IMR-90 (cell line): Measurements from ENCODE around the gene MRM1. TPM values are rescaled to one million over a fixed set of nuclear protein-coding genes. Genes with fewer than 3 reads are reported as not detected.

Experiments used
- ATAC-seq: fragments of 200-7000 bp; cut with Tn5 transposase; 2 replicates; pipeline ENCODE4 v1.9.1; 2020; ENCODE audit warnings: low read depth, mild to moderate bottlenecking, moderate library complexity
- BruUV-seq: library from RNA; stranded (reverse); fragments of 400-500 nt; replicated peaks from 2 replicates; lab custom pipeline; 2021; lab: Mats Ljungman, UMichigan
- CTCF ChIA-PET: fragments of 300-600 bp; formaldehyde crosslinking; extraction: SDS; loops from one replicate; lab custom pipeline; 2021; ENCODE audit warnings: antibody characterized with exemption; lab: Yijun Ruan, JAX
- POLR2A ChIA-PET: fragments of 300-600 bp; sonication (Branson Sonifier 250); formaldehyde crosslinking; loops from one replicate; lab custom pipeline; 2022; ENCODE audit warnings: antibody characterized with exemption; ENCODE audit not compliant: unreplicated experiment; lab: Charles Lee
- DNase-seq: peaks from one replicate; pipeline ENCODE4 v3.0.0; 2013
- H2AFZ ChIP-seq: replicated peaks from 2 replicates; pipeline ENCODE3; 2013; ENCODE audit warnings: low read length, mild to moderate bottlenecking; ENCODE audit not compliant: poor library complexity
- H2AK5ac ChIP-seq: 2 replicates; pipeline ENCODE4 v1.6.1; 2013; ENCODE audit warnings: low read depth, low read length, inconsistent platforms
- H2AK9ac ChIP-seq: replicated peaks from 2 replicates; pipeline ENCODE3; 2013; ENCODE audit warnings: mild to moderate bottlenecking, low read depth, low read length, moderate library complexity; ENCODE audit not compliant: poor library complexity
- H2BK120ac ChIP-seq: 2 replicates; pipeline ENCODE4 v1.6.1; 2013; ENCODE audit warnings: low read depth, low read length, inconsistent platforms
- H2BK15ac ChIP-seq: 3 replicates; pipeline ENCODE4 v1.6.1; 2013; ENCODE audit warnings: low read depth, low read length, inconsistent platforms
- H2BK20ac ChIP-seq: 2 replicates; pipeline ENCODE4 v1.6.1; 2013; ENCODE audit warnings: low read depth, mild to moderate bottlenecking, inconsistent platforms, low read length, moderate library complexity
- H2BK5ac ChIP-seq: 2 replicates; pipeline ENCODE4 v1.6.1; 2013; ENCODE audit warnings: mild to moderate bottlenecking, low read depth, low read length, inconsistent platforms; ENCODE audit not compliant: poor library complexity, severe bottlenecking
- H3K14ac ChIP-seq: replicated peaks from 2 replicates; pipeline ENCODE4 v1.6.1; 2013; ENCODE audit warnings: low read depth, low read length, inconsistent platforms
- H3K18ac ChIP-seq: 2 replicates; pipeline ENCODE4 v1.6.1; 2013; ENCODE audit warnings: low read depth, low read length, control low read depth
- H3K23ac ChIP-seq: 2 replicates; pipeline ENCODE4 v1.6.1; 2013; ENCODE audit warnings: low read depth, low read length, inconsistent platforms
- H3K27ac ChIP-seq: 2 replicates; pipeline ENCODE4 v1.5.1; 2013; ENCODE audit warnings: mild to moderate bottlenecking, control low read depth, low read length; ENCODE audit not compliant: insufficient read depth
- H3K27me3 ChIP-seq: 2 replicates; pipeline ENCODE4 v1.6.1; 2013; ENCODE audit warnings: low read length; ENCODE audit not compliant: control insufficient read depth, insufficient read depth
- H3K36me3 ChIP-seq: 2 replicates; pipeline ENCODE4 v1.6.1; 2013; ENCODE audit warnings: low read length, mixed read lengths; ENCODE audit not compliant: control insufficient read depth, insufficient read depth
- H3K4ac ChIP-seq: 2 replicates; pipeline ENCODE4 v1.6.1; 2013; ENCODE audit warnings: low read depth, low read length, inconsistent platforms
- H3K4me1 ChIP-seq: 2 replicates; pipeline ENCODE4 v1.6.1; 2013; ENCODE audit warnings: low read length, mixed read lengths; ENCODE audit not compliant: control insufficient read depth, insufficient read depth
- H3K4me2 ChIP-seq: 2 replicates; pipeline ENCODE4 v1.6.1; 2013; ENCODE audit warnings: low read depth, mild to moderate bottlenecking, control low read depth, low read length, moderate library complexity
- H3K4me3 ChIP-seq: 2 replicates; pipeline ENCODE4 v1.5.1; 2013; ENCODE audit warnings: low read depth, mild to moderate bottlenecking, control low read depth, low read length, moderate library complexity; ENCODE audit not compliant: insufficient read depth
- H3K56ac ChIP-seq: 2 replicates; pipeline ENCODE4 v1.6.1; 2013; ENCODE audit warnings: low read length, inconsistent platforms; ENCODE audit not compliant: insufficient read depth; ENCODE audit errors: extremely low read depth
- H3K79me1 ChIP-seq, 2 experiments: 2 replicates each; pipeline ENCODE4 v1.6.1; 2013; ENCODE audit warnings: low read length in 2 of 2, inconsistent platforms in 1 of 2, low read depth in 1 of 2
- H3K9ac ChIP-seq: 2 replicates; pipeline ENCODE4 v1.6.1; 2013; ENCODE audit warnings: low read depth, low read length, control low read depth
- H3K9me1 ChIP-seq: 2 replicates; pipeline ENCODE4 v1.6.1; 2013; ENCODE audit warnings: low read length, inconsistent platforms; ENCODE audit not compliant: insufficient read depth
- H3K9me3 ChIP-seq: 2 replicates; pipeline ENCODE4 v1.6.1; 2013; ENCODE audit warnings: low read length; ENCODE audit not compliant: control insufficient read depth, insufficient read depth
- H4K20me1 ChIP-seq: 2 replicates; pipeline ENCODE4 v1.6.1; 2013; ENCODE audit warnings: low read length, inconsistent platforms; ENCODE audit not compliant: insufficient read depth
- H4K5ac ChIP-seq: 2 replicates; pipeline ENCODE4 v1.6.1; 2013; ENCODE audit warnings: mild to moderate bottlenecking, low read depth, low read length, control low read depth
- H4K8ac ChIP-seq, 2 experiments: 2 replicates each; pipeline ENCODE4 v1.6.1; 2013; ENCODE audit warnings: low read depth in 2 of 2, low read length in 2 of 2, control low read depth in 1 of 2, inconsistent platforms in 1 of 2
- H4K91ac ChIP-seq: 2 replicates; pipeline ENCODE4 v1.6.1; 2013; ENCODE audit warnings: low read depth, low read length, inconsistent platforms; ENCODE audit not compliant: insufficient read depth
- BHLHE40 ChIP-seq: fragments of 150-350 bp; IDR thresholded peaks from 2 replicates; pipeline ENCODE4 v1.6.1; 2016; ENCODE audit warnings: mild to moderate bottlenecking, low read depth, low read length
- CEBPB ChIP-seq: IDR thresholded peaks from 2 replicates; pipeline ENCODE4 v1.6.1; 2012; ENCODE audit warnings: low read depth, low read length, improper control_type of control experiment
- WGBS, 2 experiments: methylation state at CpG; one replicate each; pipeline versions ENCODE4 v1.1.5 to v1.1.7; 2013; ENCODE audit warnings: missing lambda C conversion rate in 2 of 2; ENCODE audit not compliant: insufficient read length in 1 of 2; ENCODE audit errors: extremely low coverage in 2 of 2; 5-methylcytosine and 5-hydroxymethylcytosine counted together
- dilution Hi-C: fragments of 300-500 bp; cut with HindIII; formaldehyde crosslinking; loops from one replicate; pipeline ENCODE4 v1.14.3; 2018; ENCODE audit warnings: low sequenced_read_pairs; ENCODE audit not compliant: unreplicated experiment
- in situ Hi-C: fragments of 300-500 bp; cut with MboI; formaldehyde crosslinking; loops from 3 replicates; pipeline ENCODE4 v1.14.3; 2019; ENCODE audit warnings: low sequenced_read_pairs, inconsistent platforms, mixed read lengths
- intact Hi-C: fragments of 100-400 bp; cut with micrococcal nuclease; formaldehyde crosslinking; loops from 2 replicates; pipeline ENCODE4 v1.10.0; 2022
- polyA plus RNA-seq, 3 experiments: library from polyadenylated mRNA; depleted of rRNA; stranded (reverse); fragments of >200 nt; gene quantifications; 2 replicates each; pipeline ENCODE4 v1.2.3, GENCODE V29; 2012; ENCODE audit warnings: low replicate concordance in 1 of 3
- total RNA-seq: library from RNA; depleted of rRNA; stranded (reverse); fragments of >200 nt; gene quantifications from 2 replicates; pipeline ENCODE4 v1.2.3, GENCODE V29; 2012

Gene MRM1
- total and polyA plus RNA-seq, 2 of the 4 experiments (the other 2 are of a cell fraction) = 2.2 to 5.3 TPM

DNA sequence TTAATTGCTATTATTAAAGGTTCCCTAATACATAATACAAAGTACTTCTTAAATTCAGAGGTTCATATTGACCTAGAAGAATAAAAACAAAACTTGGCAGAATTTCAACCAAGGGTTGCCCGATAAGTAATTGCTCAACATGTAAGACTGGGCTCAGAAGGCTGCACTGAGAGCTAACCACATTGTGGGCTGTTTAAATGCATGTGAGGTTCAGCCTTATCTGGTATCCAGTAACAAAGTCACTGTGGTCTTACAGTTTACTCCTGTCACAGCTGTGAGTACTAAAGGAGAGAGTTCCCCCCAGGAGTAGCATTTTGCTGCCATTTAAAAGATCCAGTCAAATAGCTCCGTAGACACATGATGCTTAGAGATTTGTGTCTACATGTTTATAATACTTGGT, 11.3 kb upstream of the MRM1 start:
- no peak overlapping the region for H3K56ac ChIP-seq
- H3K4me3 ChIP-seq = no peak overlapping the region
- no peak overlapping the region for H2AFZ ChIP-seq
- H2BK15ac ChIP-seq = no peak overlapping the region
- POLR2A ChIA-PET = no interaction called here
- dilution Hi-C loops (no loop called here), intact Hi-C loops (no loop called here), in situ Hi-C loops (no loop called here)
- H3K4me1 ChIP-seq = peaks cover 5% of the 10 kb centered on the region
- peaks cover 34 to 46% of the 10 kb centered on the region in 2 experiments for H3K79me1 ChIP-seq
- H4K20me1 ChIP-seq = peaks cover 9% of the 10 kb centered on the region; the same call in 1 of the 2 replicates
- WGBS, 2 experiments = no CpG with 5 or more reads among the region's 2 CpGs
- no peak overlapping the region for H3K9ac ChIP-seq
- H3K4ac ChIP-seq = no peak overlapping the region
- no peaks in the 10 kb centered on the region for H3K27me3 ChIP-seq
- peak; percentile 47; the same call in 1 of the 2 replicates for TF ChIP-seq CEBPB
- no peak for TF ChIP-seq BHLHE40
- DNase-seq (peak; percentile 25), ATAC-seq (no peak)
- H4K91ac ChIP-seq = no peak overlapping the region
- no peak overlapping the region for H4K8ac ChIP-seq
- no peak overlapping the region for H2BK20ac ChIP-seq
- CTCF ChIA-PET = interaction anchor here (0.9 kb wide), 1 partner anchor 13 kb away, joined by 3 read pairs; no protein-coding TSS in a partner anchor
- H2AK5ac ChIP-seq = no peak overlapping the region
- peaks cover 29% of the 10 kb centered on the region for H3K36me3 ChIP-seq
- H3K23ac ChIP-seq = no peak overlapping the region
- no peak overlapping the region for H3K18ac ChIP-seq
- no peak overlapping the region for H3K27ac ChIP-seq
- no peak overlapping the region for H3K14ac ChIP-seq
- H3K4me2 ChIP-seq = no peak overlapping the region
- no TSS peak for BruUV-seq
- no peak overlapping the region for H2BK120ac ChIP-seq
- H3K9me1 ChIP-seq = peaks cover 21% of the 10 kb centered on the region
- no peak overlapping the region for H2AK9ac ChIP-seq
- H2BK5ac ChIP-seq = no peak overlapping the region
- no peaks in the 10 kb centered on the region for H3K9me3 ChIP-seq
- H4K5ac ChIP-seq = no peak overlapping the region
